ENCODE data around the gene ATG16L2.

Gene ATG16L2

GRCh38 chr11:72767203-72768062, 46.8 kb upstream of the ATG16L2 start:
- H3K9ac ChIP-seq (ENCODE audit: low read length) = no peak overlapping the region
- no peak overlapping the region for H2AFZ ChIP-seq (ENCODE audit: low read length)
- no peaks in the 10 kb centered on the region for H3K4me1 ChIP-seq (ENCODE audit: insufficient read depth, low read length, severe bottlenecking)
- TF ChIP-seq EZH2 (IDR thresholded peaks at IDR 0.05; ENCODE audit: borderline replicate concordance, low read length) = no peak
- TF ChIP-seq CTCF (IDR thresholded peaks at IDR 0.05; ENCODE audit: low read length) = no peak
- H3F3A ChIP-seq (ENCODE audit: insufficient read depth, low read length) = no peaks in the 10 kb centered on the region
- no peak overlapping the region for H3K4me3 ChIP-seq (ENCODE audit: low read depth, low read length, poor library complexity, severe bottlenecking)
- H3K27me3 ChIP-seq (ENCODE audit: insufficient read depth, low read length) = peaks cover 4% of the 10 kb centered on the region; the same call in 1 of the 2 replicates
- H3K79me2 ChIP-seq (ENCODE audit: insufficient read depth, low read length) = no peaks in the 10 kb centered on the region
- H3K27ac ChIP-seq (ENCODE audit: low read depth, low read length, poor library complexity, severe bottlenecking) = no peak overlapping the region
- H3K9me3 ChIP-seq (ENCODE audit: low read length) = no peaks in the 10 kb centered on the region
- H3K9me2 ChIP-seq (ENCODE audit: low read depth, low read length) = no peaks in the 10 kb centered on the region
- no peaks in the 10 kb centered on the region for H4K20me1 ChIP-seq (ENCODE audit: insufficient read depth, low read length)
- H3K4me2 ChIP-seq (ENCODE audit: low read length) = no peak overlapping the region
- H3K36me3 ChIP-seq (ENCODE audit: insufficient read depth, low read length) = no peaks in the 10 kb centered on the region

GRCh38 chr11:72768581-72768980, 45.6 kb upstream of the ATG16L2 start:
- Histone ChIP-seq H3K4me2 (ENCODE audit: low read length) (no peak overlapping the region), H3K4me1 (ENCODE audit: insufficient read depth, low read length, severe bottlenecking) (no peaks in the 10 kb centered on the region), H3K4me3 (ENCODE audit: low read depth, low read length, poor library complexity, severe bottlenecking) (no peak overlapping the region), H3K79me2 (ENCODE audit: insufficient read depth, low read length) (no peaks in the 10 kb centered on the region), H2AFZ (ENCODE audit: low read length) (no peak overlapping the region), H3K9me2 (ENCODE audit: low read depth, low read length) (no peaks in the 10 kb centered on the region), H3K27ac (ENCODE audit: low read depth, low read length, poor library complexity, severe bottlenecking) (no peak overlapping the region), H3K9ac (ENCODE audit: low read length) (no peak overlapping the region), H4K20me1 (ENCODE audit: insufficient read depth, low read length) (no peaks in the 10 kb centered on the region), H3F3A (ENCODE audit: insufficient read depth, low read length) (no peaks in the 10 kb centered on the region), H3K27me3 (ENCODE audit: insufficient read depth, low read length) (no peaks in the 10 kb centered on the region), H3K36me3 (ENCODE audit: insufficient read depth, low read length) (no peaks in the 10 kb centered on the region), H3K9me3 (ENCODE audit: low read length) (no peaks in the 10 kb centered on the region)
- TF ChIP-seq EZH2 (IDR thresholded peaks at IDR 0.05; ENCODE audit: borderline replicate concordance, low read length) = no peak
- TF ChIP-seq CTCF (IDR thresholded peaks at IDR 0.05; ENCODE audit: low read length) = no peak

- H3K9ac ChIP-seq (ENCODE audit: low read length) = no peak overlapping the region
- TF ChIP-seq EZH2 (IDR thresholded peaks at IDR 0.05; ENCODE audit: borderline replicate concordance, low read length) (no peak), CTCF (IDR thresholded peaks at IDR 0.05; ENCODE audit: low read length) (no peak)
These were observed 44.5 kb upstream of the ATG16L2 start for GRCh38 chr11:72769680-72770079.

More at GRCh38 chr11:72769680-72770079, 44.5 kb upstream of the ATG16L2 start:
- H3K9me2 ChIP-seq (ENCODE audit: low read depth, low read length) = no peaks in the 10 kb centered on the region
- H3K36me3 ChIP-seq (ENCODE audit: insufficient read depth, low read length) = no peaks in the 10 kb centered on the region
- no peaks in the 10 kb centered on the region for H3K9me3 ChIP-seq (ENCODE audit: low read length)
- no peaks in the 10 kb centered on the region for H3F3A ChIP-seq (ENCODE audit: insufficient read depth, low read length)
- H3K4me1 ChIP-seq (ENCODE audit: insufficient read depth, low read length, severe bottlenecking) = no peaks in the 10 kb centered on the region
- no peak overlapping the region for H2AFZ ChIP-seq (ENCODE audit: low read length)
- no peaks in the 10 kb centered on the region for H3K27me3 ChIP-seq (ENCODE audit: insufficient read depth, low read length)
- H4K20me1 ChIP-seq (ENCODE audit: insufficient read depth, low read length) = no peaks in the 10 kb centered on the region
- no peak overlapping the region for H3K4me3 ChIP-seq (ENCODE audit: low read depth, low read length, poor library complexity, severe bottlenecking)
- no peaks in the 10 kb centered on the region for H3K79me2 ChIP-seq (ENCODE audit: insufficient read depth, low read length)
- no peak overlapping the region for H3K4me2 ChIP-seq (ENCODE audit: low read length)
- no peak overlapping the region for H3K27ac ChIP-seq (ENCODE audit: low read depth, low read length, poor library complexity, severe bottlenecking)

Data from OCI-LY1 (cell line).